Skeletal muscle cell (primary cell): ENCODE results near the gene HIPK2.

Experiments
- DNase-seq: peaks from one replicate; pipeline ENCODE4 v3.0.0-alpha.2; 2010; ENCODE audit warnings: low read depth
- H3K4me3 ChIP-seq: 2 replicates; pipeline ENCODE4 v1.5.1; 2011; ENCODE audit warnings: low read depth, mild to moderate bottlenecking, control low read depth, low read length, moderate library complexity

Gene HIPK2

GRCh38 chr7:139738772-139739171 is 39.0 kb downstream of the HIPK2 start:
- H3K4me3 ChIP-seq = no peak overlapping the region
- DNase-seq = no peak

- H3K4me3 ChIP-seq = no peak overlapping the region
- no peak for DNase-seq
Observed at GRCh38 chr7:139738101-139738489, 39.7 kb downstream of the HIPK2 start.

DNA sequence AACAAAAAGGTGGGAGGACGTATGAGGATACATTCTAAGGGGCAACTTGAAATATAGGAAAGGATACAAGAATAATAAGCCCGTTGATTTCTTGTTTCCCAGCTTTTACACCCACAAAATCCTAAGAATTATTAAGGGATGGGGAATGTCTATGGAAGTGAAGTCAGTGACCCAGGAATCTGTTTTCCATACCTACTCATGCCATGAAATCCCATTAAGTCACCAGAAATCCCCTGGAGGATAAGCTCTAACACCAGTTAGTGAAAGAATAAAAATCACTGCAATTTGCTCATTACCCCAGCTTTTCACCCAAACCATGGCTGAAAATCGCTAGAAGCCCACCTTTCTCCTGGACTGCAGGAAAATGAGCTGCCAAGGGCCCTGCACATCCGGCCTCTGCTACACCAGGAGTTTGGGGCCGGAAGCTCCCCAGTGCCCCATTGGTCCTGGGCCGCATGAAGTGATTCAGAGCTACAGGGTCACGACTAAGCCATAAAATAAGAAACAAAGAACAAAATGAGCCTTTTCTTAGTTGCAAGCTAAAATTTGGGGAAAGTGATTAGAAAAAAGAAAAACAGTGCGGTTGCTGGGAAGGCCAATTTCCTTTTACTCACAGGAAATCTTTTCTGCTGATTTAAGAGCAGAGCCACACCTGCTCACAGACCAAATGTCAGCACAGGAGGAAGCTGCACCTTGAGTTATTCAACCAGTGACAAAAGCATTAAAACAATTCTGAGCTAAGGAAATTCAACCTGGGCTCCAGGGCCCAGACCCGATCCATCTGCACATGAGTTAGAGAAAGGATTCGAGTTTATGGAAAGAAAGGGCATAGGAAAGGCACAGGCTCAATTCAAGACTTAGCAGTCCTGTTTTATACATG is 40.3 kb downstream of the HIPK2 start:
- DNase-seq = no peak

GRCh38 chr7:139735912-139736595 is 41.7 kb downstream of the HIPK2 start:
- no peak overlapping the region for H3K4me3 ChIP-seq
- no peak for DNase-seq

More for the DNA sequence above, 40.3 kb downstream of the HIPK2 start:
- H3K4me3 ChIP-seq = no peak overlapping the region

DNA sequence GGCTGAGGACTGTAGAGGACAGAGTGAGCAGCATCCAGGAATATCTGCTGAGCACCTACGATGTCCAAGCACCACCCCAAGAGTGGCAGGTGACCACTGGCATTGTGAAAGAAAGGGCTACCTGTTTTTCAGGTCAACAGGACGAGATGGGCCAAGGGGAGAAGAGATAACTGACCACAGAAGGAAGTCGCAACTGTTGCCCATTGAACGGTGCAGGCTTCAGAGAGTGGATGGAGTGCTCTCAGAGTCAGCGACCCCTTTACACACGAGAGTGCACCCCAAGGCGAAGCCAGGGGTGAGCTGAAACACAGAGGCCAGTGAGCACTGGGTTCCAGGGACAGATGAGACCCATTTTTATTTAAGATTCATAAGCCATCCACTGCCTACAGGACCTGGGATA is 42.3 kb downstream of the HIPK2 start:
- no peak overlapping the region for H3K4me3 ChIP-seq
- DNase-seq = no peak

- peak; percentile 100 for DNase-seq
Observed at GRCh38 chr7:139734395-139734794, 43.4 kb downstream of the HIPK2 start.

DNA sequence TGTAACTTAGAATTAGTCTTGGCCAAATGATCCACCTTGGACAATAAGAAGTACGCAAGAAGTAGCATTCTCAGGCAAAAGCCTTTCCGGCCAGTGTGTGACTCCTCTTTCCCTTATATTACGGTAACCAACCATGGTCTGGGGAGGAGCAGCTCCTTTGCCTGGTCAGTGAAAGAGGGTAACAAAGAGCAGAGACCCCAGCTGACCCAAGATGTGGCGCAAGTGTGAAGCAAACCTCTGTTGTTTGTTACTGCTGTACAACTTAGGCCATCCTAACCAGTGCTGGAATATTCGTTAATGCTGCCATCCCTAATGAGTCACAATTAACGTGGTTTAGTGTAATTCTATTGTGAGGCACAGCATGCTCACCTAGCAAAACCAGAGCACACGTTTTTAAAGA is 44.0 kb downstream of the HIPK2 start:
- DNase-seq = no peak
- H3K4me3 ChIP-seq = no peak overlapping the region

More at GRCh38 chr7:139734395-139734794, 43.4 kb downstream of the HIPK2 start:
- H3K4me3 ChIP-seq = no peak overlapping the region

DNA sequence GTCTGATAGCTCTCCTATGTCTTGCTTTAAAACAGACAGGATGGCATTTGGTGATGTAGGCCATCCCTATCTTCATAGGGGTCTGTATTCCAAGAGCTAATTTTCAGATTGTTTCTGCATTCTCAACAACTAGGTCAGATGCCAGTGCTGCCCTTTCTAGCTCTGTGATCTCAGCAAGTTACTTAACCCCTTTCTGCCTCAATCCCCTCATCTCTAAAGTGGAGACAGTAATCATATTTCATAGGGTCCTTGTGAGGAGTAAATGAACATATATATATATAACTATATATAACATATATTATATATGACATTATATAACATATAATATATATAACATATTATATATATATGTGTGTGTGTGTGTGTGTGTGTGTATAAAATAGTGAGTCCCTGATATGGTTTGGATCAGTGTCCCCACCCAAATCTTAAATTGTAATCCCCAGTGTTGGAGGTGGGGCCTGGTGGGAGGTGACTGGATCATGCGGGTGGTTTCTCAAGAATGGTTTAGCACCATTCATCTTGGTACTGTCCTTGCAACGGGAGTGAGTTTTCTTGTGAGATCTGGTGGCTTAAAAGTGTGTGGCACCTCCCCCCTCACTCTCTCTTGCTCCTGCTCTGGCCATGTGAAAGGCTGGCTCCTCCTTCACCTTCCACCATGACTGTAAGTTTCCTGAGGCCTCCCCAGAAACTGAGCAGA is 45.2 kb downstream of the HIPK2 start:
- no peak overlapping the region for H3K4me3 ChIP-seq
- DNase-seq = no peak

DNA sequence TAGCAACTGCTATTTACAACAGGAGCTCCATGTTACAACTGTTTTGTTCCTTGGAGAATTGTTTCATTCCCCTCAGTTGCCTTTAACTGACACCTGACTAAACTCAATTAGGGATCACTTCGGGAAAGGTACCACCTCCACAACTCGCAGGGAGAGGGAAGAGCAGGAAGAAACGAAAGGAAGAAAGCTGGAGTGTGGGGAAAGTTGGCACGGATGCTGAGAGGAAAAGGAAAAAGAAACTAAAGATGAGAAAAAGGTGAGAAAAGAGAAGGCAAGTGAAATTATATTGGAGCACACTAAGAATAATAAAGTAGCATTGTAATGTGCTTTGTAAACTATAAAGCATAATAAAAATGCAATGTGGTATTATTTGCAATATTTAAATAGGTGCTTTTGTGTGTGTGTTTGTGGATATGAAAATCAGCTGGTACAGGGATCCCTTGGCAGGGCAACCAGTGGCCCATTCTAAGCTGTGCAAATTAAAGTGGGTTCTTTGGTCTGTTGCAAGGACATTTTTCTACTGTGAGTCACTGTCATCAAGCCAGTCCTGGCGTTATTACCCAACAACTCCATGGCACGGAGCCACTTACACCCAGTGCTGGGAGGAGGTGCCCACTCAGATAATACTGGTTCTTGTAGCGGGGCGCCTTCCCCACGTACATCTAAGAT is 45.9 kb downstream of the HIPK2 start:
- DNase-seq = peak; percentile 94
- no peak overlapping the region for H3K4me3 ChIP-seq

- H3K4me3 ChIP-seq = no peak overlapping the region
- DNase-seq = no peak
Observed at GRCh38 chr7:139730746-139731612, 46.8 kb downstream of the HIPK2 start.

DNA sequence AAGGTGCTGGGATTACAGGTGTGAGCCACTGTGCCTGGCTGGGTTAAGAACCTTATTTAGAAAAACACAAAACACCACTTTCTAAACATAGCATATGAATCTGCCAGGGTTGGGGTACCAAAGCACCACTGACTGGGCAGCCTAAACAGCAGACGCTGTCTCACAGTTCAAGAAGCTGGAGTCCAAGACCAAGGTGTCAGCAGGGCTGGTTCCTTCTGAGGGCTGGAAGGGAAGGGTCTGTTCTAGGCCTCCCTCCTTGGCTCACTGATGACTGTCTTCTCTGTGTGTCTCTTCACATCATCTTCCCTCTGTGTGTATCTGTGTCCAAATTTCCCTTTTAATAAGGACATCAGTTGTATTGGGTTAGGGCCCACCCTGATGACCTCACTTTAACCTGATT is 49.6 kb downstream of the HIPK2 start:
- H3K4me3 ChIP-seq = no peak overlapping the region
- DNase-seq = no peak

DNA sequence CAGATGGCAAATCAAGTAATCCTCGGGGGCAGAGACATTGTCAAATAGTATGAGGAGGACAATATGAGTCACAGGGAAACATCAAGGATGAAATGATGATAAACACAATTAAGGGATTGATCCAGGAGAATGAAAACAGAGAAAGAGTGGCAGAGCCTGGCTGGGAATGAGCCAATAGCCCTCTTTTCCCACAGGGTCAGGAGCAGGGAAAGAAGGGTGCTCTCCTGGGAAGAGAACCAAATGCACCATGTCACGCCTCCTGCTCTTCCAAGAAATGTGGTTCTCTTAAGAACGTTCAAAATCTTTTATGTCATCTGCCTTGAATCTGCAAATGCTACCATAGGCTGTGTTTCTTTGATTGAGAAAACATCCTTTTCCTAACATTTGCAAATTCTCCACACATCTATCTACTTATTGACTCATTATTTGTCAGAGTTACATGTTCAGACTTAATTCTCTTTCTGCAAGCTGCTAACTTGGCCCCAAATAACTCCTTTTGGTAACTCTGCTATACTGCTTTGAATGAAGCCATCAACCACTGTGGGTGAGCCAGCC is 50.6 kb downstream of the HIPK2 start:
- no peak overlapping the region for H3K4me3 ChIP-seq
- no peak for DNase-seq

DNA sequence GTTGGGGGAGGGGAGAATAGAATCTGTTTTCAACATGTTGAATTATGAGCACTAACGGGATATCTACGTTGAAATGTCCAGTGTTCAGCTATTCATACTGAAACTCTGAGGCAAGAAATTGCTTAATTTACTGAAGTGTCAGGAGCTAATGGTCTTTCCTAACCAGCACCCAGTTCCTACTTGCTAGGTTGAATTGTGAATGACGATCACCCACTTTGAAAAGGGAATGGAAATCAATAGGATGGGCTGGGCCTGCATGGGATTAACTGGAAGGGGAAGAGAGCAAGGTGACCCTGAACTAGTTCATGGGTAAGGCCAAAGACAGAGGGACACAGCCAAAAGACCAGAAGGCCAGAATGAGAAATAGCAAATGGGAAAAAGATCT is 51.3 kb downstream of the HIPK2 start:
- no peak for DNase-seq
- no peak overlapping the region for H3K4me3 ChIP-seq

DNA sequence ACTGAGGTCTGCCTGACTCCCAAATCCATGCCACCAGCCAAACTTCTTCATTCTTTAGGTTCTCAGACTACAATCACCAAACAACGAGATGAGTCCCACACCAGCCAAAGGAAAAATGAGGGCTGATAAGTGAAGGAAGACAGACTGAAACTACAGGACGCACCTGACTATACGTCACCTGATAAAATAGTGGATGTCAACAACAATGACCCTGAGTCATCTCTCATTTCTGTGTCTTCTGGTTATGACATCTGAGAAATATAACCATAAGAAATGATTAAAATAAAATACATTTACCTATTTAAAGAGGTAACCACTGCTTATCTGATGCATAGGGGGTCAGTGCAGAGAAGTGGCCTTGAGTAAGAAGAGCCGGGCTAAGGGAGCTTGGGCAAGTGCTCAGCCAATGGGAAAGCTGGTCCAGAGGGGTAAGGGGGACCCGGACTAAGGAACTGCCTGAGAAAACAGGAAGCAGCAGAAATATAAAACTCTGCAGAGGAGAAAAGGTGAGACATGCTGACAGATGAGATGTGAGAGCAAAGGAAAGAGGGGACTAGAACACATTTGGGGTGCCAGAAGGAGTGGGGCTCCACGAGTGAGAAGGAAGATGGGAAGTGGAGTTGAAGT is 51.8 kb downstream of the HIPK2 start:
- H3K4me3 ChIP-seq = no peak overlapping the region
- DNase-seq = no peak

DNA sequence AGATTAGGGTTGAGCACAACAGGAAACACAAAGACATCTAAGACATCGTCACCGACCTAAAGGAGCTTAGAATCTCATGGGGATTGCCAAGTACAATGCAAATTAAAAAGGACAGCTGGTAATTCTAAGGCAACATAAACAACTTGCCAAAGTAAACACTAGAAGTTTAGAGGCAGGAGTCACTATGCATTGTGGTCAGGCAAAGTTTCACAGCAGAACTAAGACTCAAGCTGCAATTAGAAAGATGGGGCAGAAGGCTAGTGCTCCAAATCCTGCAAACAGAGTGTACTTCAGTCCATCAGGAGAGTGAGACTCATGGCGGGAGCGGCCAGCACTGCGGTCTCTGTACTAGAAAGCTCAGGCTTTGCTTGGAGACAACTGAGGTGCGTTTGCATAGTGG is 52.7 kb downstream of the HIPK2 start:
- DNase-seq = peak; percentile 81
- H3K4me3 ChIP-seq = no peak overlapping the region

DNA sequence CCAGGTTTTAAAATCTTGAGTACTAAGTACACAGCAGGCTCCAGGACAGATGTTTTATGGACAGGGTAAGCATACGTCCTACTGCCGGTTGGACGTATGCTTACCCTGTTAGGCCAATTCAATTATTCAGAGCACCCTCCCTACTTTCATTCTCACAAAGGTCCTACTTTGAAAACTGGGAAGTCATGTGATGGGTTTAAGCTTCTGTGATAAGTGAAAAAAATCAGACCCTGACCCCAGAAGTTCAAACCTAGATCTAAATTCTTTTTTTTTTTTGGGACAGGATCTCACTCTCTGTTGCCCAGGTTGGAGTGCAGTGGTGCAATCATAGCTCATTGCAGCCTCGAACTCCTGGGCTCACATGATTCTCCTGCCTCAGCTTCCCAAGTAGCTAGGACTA is 55.2 kb downstream of the HIPK2 start:
- DNase-seq = no peak
- no peak overlapping the region for H3K4me3 ChIP-seq

GRCh38 chr7:139721821-139722220 is 56.0 kb downstream of the HIPK2 start:
- no peak for DNase-seq
- no peak overlapping the region for H3K4me3 ChIP-seq

DNA sequence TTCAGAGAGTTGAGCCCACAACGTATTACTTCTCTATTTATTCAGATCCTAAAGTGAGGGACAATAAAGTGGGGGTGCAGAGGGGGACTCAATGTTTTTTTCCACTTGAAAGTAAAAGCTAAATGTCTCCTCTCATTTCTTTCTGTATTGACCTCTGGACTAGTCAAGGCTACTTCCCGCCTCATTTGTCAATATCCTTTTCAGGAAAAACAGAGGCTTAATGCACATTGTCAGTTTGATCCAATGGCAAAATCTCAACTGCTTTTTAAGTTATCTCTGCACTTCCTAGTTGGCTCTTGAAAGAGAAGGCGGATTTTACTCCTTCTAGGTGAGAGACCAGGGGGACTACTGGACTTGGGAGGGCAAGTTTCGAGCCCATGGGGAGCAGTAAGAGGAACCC is 56.4 kb downstream of the HIPK2 start:
- DNase-seq = no peak
- H3K4me3 ChIP-seq = no peak overlapping the region
